Stimulated activated CD8-positive, alpha-beta memory T cell treated with anti-CD3 and anti-CD28 coated beads, Interleukin-7, amount 100 ng/mL, for 1 hour (primary cell): ENCODE results near the gene RAB34.
"Not testable (repeated sequence)": the region's sequence is repeated elsewhere in the genome, so short reads cannot be mapped to it uniquely, and the experiment has no call there.

ENCODE experiments used
- DNase-seq, 2 donors: peaks; one replicate each; pipeline ENCODE4 v3.0.0-alpha.2; 2020; ENCODE audit warnings: low read depth in 2 of 2

The RAB34 gene

DNA sequence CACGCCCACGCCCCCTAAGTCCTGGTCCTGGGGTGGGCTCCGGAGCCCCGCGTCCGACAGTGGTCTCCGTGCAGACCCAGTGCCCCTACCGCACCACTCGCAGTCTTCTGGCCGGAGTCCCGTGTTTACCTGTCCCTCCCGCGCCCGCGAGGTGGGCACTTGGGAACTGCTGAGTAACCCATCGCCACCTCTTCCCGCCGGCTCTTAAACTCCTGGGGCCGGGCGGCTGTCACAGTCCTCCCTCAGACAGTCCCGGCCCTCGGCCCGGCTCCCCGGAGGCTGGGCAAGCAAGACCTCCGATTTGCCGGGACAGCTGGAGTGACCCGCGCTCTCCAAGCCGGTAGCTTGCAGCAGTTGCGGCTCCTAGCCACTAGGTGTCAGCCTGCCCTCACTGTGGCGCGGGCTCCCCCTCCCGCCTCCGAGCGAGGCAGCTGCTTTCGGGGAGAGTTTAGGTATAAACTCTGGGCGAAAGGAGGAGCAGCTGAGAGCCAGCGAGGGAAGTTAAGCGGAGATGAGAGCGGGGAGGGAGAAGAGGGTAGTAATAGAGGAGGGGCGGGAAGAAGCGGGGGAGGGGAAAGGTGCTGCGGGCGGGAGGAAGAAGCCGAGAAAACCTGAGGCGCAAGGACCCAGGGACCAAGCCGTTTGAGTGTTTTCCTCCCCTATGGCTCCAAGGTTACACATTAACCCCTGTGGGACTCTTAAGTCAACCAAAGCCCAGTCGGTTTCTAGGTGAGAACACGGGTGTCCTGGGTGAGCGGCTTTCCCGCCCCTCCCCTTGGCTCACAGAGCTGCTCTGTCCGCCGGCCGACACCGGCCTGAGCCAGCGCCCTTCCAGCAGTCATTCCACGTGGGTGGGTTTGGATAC lies 9.2 kb upstream of the RAB34 start:
- DNase-seq, result peak; percentile 80 to 82

DNA sequence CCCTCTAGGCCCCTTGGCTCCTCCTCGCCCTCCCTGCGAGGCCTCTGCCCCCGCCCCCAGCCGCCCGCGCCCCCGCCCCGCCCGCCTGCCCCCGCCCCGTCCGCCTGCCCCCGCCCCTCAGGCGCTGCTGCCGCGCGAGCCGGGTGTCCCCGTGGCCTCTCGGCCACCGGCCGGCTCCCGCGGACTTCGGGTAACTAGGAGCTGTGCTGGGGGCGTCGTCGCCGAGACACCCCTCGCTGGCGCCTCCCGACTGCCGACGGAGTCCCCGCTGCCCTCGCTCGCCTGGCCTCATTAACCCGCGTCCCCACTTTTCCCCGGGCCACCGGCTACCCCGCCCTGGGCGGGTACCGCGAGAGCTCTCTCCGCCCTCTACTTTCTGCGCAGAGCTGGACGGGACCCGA lies 8.6 kb upstream of the RAB34 start, which contains the start of gene TLCD1:
Gene TLCD1, minus strand, starts transcription at position 8 of the 401 bp plus-strand sequence. CDS start 136 bp downstream, outside the sequence.
- DNase-seq, result no peak

DNA sequence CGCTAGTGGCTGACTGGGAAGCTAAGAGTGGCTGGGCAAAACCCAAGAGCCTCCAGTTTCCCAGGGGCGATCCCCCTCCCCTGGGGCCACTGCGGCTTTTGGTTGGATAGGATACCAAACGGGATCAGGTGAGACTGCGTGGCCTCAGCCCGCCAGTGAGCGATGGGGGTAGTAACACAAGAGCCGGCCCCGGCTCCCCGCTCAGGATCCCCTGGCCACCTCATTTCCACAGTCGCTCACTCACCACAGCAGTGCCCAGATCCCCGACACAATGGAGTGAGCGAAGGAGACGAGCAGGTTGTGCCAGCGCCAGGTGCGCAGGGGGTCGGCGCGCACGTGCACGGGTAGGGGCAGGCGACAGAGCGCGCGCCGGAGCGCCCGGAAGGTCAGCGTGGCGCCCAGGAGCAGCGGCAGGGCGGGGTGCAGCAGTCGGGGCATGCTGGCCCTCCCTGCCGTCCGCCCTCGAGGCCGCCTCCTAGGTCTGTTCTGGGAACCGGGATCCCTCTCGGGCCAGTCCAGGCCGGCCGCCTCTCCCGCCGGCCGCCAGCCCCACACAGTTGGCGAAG lies 8.1 kb upstream of the RAB34 start:
- no peak for DNase-seq

DNA sequence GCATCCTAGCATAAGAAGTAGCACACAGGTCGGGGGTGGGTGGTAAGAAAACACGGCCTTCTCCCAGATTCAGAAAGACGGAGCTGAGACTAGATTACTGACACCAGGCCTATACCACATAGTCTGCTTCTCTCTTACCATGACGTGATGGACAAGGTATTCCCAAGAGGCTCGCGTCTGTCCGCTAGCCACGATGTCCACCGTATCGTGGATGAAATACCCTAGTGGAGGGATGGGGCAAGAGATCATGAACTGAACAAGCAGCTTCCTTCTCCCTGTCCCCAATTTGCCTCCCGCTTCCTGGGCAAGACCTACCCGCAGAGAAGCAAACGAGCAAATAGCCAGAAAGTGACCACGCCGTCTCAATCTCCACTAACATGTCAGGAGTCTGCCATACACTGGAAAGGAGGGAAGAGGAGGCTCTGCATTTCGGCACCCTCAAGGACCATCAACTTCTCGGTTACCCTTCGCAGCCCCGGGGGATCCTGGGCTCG lies 7.5 kb upstream of the RAB34 start:
- no peak for DNase-seq

GRCh38 chr17:28724500-28725165 lies 7.0 kb upstream of the RAB34 start:
- no peak for DNase-seq

- not testable (repeated sequence) for DNase-seq
Observed at GRCh38 chr17:28723836-28724499, 6.3 kb upstream of the RAB34 start.

- DNase-seq, result no peak
Observed at GRCh38 chr17:28723159-28723835, 5.6 kb upstream of the RAB34 start.

DNA sequence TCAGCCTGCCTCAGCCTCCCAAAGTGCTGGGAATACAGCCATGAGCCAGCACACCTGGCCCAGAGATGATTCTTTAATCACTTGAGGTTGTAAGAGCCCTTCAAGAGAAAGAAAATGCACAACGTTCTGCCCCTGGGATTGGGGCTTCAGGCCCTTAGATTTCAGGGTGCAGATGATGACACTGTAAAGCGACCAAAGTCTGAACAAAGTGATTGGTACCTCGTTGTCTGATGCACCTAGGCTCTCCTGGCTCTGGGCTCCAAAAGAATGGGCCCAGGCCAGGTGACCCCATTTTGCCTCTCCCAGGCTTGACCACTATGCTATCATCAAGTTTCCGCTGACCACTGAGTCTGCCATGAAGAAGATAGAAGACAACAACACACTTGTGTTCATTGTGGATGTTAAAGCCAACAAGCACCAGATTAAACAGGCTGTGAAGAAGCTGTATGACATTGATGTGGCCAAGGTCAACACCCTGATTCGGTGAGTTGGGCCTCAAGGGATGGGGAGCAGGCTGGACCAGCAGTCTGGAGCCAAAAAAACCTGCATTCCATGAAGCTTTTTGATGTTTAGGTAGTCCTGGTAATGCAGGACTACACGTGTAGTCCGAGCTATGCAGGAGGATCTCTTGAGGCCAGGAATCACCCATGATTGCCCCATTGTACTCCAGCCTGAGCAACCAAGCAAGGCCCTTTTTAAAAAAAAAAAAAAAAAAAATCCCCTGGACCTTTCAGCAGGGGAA lies 4.9 kb upstream of the RAB34 start:
- DNase-seq, result no peak

- not testable (repeated sequence) for DNase-seq
Observed at GRCh38 chr17:28720997-28721329, 3.3 kb upstream of the RAB34 start.

DNA sequence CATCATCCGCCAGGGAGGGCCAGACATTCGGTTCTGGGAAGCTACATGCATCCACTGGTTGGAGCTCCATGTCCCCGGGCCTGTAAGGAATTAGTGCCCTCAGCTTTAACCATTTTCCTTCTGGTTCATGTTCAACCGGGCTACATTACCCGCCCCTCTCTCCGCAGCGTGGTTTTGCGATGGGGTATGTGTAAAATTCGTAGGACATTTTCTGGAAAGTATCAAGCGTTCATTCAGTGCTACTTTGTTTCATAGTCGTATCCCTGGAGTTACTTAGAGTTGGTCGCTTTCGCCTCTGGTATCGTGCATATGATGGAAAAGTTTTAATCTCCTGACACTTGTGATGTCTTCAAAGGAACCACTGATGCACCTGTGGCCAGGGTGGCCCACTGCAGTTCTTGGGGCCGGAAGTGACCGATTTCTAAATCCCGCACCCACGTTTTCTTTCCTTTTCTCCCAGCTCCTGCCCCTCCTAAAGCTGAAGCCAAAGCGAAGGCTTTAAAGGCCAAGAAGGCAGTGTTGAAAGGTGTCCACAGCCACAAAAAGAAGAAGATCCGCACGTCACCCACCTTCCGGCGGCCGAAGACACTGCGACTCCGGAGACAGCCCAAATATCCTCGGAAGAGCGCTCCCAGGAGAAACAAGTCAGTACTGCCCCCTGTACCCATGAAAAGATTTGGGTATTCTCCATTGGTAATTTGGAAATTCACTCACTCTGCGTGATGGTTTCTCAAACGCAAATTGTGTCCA lies 2.8 kb upstream of the RAB34 start:
- DNase-seq, result no peak

DNA sequence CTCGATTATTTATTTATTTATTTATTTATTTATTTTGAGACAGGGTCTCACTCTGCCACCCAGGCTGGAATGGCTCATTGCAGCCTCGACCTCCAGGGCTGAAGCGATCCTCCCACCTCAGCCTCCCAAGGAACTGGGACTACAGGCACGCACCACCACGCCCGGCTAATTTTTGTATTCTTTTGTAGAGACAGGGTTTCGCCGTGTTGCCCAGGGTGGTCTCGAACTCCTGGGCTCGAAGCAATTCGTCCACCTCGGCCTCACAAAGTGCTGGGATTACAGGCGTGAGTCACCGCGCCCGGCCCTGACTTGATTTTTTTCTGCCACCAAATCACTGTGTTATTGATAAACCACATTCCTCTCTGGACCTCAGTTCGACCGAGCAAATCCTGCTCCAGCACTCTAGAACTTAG lies 1.4 kb upstream of the RAB34 start:
- no peak for DNase-seq

DNA sequence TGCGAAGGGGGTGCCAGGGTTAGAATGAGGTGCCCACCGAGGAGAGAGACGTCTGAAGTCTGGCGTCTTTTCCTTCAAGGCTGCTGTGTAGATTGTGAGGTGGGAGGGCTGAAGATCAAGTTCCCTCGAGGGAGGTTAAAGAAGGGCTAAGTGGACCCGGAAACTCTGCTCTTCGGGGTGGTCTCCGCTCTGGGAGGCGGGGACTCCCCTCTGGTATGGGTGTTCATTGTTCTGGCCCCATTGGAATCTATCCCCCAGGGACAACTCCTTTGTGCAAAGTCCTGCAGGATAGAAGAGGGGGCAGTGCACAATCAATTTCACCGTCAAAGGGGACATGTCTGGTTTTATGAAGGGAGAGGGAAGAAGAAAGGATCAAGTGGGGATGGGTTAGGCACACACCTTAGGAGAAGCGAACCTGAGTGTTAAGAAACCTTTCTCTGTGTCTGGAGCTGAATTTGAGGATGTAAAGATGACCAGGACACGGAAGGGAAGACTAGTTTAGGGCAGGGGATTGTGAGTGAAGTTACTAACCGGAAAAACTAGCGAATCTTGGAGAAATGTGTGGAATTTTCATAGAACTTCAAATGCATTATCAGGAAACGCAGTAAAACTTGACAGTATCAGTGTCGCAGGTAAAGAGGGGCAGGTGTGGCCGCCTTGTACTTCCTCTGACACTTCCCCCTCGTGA lies 809 bp upstream of the RAB34 start:
- DNase-seq, result no peak

DNA sequence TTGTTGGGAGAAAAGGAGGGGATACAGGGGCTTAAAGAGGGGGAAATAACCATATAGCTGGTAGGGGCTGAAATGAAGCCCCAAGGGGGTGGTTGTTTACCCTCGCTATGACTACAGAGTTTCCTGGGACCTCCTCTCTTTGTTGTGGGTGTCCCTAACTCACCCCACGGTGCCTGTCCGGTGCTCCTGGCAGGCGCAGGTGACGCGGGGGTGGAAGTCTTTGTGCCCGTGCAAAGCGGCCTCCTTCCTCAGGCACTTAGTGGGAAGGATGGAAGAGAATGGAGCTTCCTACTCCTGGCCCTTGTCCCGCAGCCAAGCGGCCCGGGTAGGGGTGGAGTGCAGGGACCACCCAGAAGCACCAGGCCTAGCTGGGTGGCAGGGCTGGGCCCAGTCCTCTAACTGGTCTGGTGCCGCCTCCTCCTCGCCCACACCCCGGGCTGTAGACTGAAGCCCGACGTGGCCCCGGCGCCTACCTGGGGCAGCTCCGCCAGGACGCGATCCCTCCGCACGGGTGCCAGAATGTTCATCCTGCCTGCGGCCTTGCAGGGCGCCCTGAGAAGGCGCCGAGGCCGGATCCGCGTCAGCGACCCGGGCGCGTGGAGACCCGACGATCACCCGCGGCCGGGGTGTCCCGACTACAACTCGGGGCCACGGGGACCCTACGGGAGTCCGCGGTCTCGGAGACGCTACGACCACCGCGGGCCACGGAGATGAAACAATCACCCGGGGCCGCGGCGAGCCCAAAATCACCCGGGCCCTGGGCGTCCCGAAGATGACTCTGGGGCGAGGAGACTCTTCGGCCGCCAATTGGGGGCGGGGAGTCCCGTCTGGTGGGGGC lies 709 bp downstream of the RAB34 start:
- DNase-seq, result no peak

- no peak for DNase-seq
Observed at GRCh38 chr17:28715217-28715616, 2.5 kb downstream of the RAB34 start.

GRCh38 chr17:28714281-28714680 lies 3.4 kb downstream of the RAB34 start:
- DNase-seq, result no peak

GRCh38 chr17:28712705-28713415 lies 4.8 kb downstream of the RAB34 start:
- DNase-seq, result no peak

- no peak for DNase-seq
Observed at GRCh38 chr17:28712032-28712704, 5.5 kb downstream of the RAB34 start.

DNA sequence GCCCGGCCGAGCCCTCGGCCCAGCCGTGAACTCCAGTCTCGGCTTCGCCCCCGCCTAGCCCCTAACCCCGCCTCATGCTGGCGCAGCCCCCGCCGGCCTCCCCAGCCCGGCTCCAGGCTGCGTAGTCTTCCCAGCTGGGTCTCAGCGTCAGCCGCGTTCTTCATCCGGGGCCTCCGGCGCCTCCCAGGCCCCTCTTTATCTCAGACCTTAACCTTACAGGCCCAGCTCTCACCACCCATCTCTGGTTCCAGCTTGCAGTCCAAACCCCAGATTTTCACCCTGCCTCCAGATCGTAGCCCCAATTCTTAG lies 6.0 kb downstream of the RAB34 start, which contains the start of gene PROCA1:
Gene PROCA1, minus strand, starts transcription at position 166 of the 309 bp plus-strand sequence. CDS start 228 bp downstream, outside the sequence.
- DNase-seq, result no peak
